H9 (cell line): ENCODE measurements around the gene MYLK. TPM values are rescaled to one million over a fixed set of nuclear protein-coding genes. Genes with fewer than 3 reads are reported as not detected.

Experiments used
- DNase-seq: peaks from one replicate; pipeline ENCODE4 v3.0.0-alpha.2; 2017
- H2AFZ ChIP-seq: one replicate; pipeline ENCODE4 v1.6.1; 2013; ENCODE audit warnings: mild to moderate bottlenecking, low read length, control low read depth, moderate library complexity
- H2AK5ac ChIP-seq: 2 replicates; pipeline ENCODE4 v1.6.1; 2013; ENCODE audit warnings: low read length, control low read depth, mixed read lengths; ENCODE audit not compliant: insufficient read length
- H2BK120ac ChIP-seq: one replicate; pipeline ENCODE4 v1.6.1; 2013; ENCODE audit warnings: low read depth, mild to moderate bottlenecking, low read length, control low read depth, inconsistent platforms; ENCODE audit not compliant: poor library complexity, severe bottlenecking
- H2BK12ac ChIP-seq: 2 replicates; pipeline ENCODE4 v1.6.1; 2013; ENCODE audit warnings: low read length, control low read depth, mixed read lengths, low read depth; ENCODE audit not compliant: insufficient read length
- H2BK15ac ChIP-seq: 2 replicates; pipeline ENCODE4 v1.6.1; 2013; ENCODE audit warnings: low read depth, low read length, control low read depth
- H2BK20ac ChIP-seq: one replicate; pipeline ENCODE4 v1.6.1; 2013; ENCODE audit warnings: low read depth, mild to moderate bottlenecking, low read length, control low read depth, inconsistent platforms; ENCODE audit not compliant: poor library complexity, severe bottlenecking
- H2BK5ac ChIP-seq: 2 replicates; pipeline ENCODE4 v1.6.1; 2013; ENCODE audit warnings: low read length, control low read depth, mixed read lengths; ENCODE audit not compliant: insufficient read length
- H3K14ac ChIP-seq: 2 replicates; pipeline ENCODE4 v1.6.1; 2013; ENCODE audit warnings: low read length, control low read depth; ENCODE audit not compliant: insufficient read depth
- H3K18ac ChIP-seq: 2 replicates; pipeline ENCODE4 v1.6.1; 2013; ENCODE audit warnings: low read depth, mild to moderate bottlenecking, mixed read lengths, low read length, control low read depth; ENCODE audit not compliant: insufficient read length
- H3K23ac ChIP-seq: 2 replicates; pipeline ENCODE4 v1.6.1; 2013; ENCODE audit warnings: low read length, control low read depth, mixed read lengths, low read depth; ENCODE audit not compliant: insufficient read length
- H3K23me2 ChIP-seq: 2 replicates; pipeline ENCODE4 v1.6.1; 2013; ENCODE audit warnings: low read depth, mild to moderate bottlenecking, mixed read lengths, low read length, control low read depth; ENCODE audit not compliant: insufficient read length, poor library complexity, severe bottlenecking
- H3K27ac ChIP-seq: 2 replicates; pipeline ENCODE4 v1.5.1; 2013; ENCODE audit warnings: low read length, control low read depth, mixed read lengths, low read depth; ENCODE audit not compliant: insufficient read length
- H3K27me3 ChIP-seq: 2 replicates; pipeline ENCODE4 v1.6.1; 2013; ENCODE audit warnings: low read length, control low read depth, inconsistent platforms; ENCODE audit not compliant: insufficient read depth
- H3K4ac ChIP-seq: 2 replicates; pipeline ENCODE4 v1.6.1; 2013; ENCODE audit warnings: low read depth, mild to moderate bottlenecking, control low read depth, inconsistent platforms, low read length, moderate library complexity
- H3K4me1 ChIP-seq: 2 replicates; pipeline ENCODE4 v1.6.1; 2013; ENCODE audit warnings: low read length, control low read depth, inconsistent platforms; ENCODE audit not compliant: insufficient read depth
- H3K4me2 ChIP-seq: 2 replicates; pipeline ENCODE4 v1.6.1; 2013; ENCODE audit warnings: low read length, control low read depth, mixed read lengths; ENCODE audit not compliant: insufficient read length, insufficient read depth
- H3K56ac ChIP-seq: 2 replicates; pipeline ENCODE4 v1.6.1; 2013; ENCODE audit warnings: low read depth, mild to moderate bottlenecking, mixed read lengths, low read length, control low read depth; ENCODE audit not compliant: insufficient read length
- H3K79me1 ChIP-seq: 2 replicates; pipeline ENCODE4 v1.6.1; 2013; ENCODE audit warnings: low read depth, mild to moderate bottlenecking, moderate library complexity, low read length, control low read depth, inconsistent platforms; ENCODE audit not compliant: insufficient read depth, poor library complexity, severe bottlenecking
- H3K79me2 ChIP-seq: 2 replicates; pipeline ENCODE4 v1.6.1; 2013; ENCODE audit warnings: low read length, control low read depth, inconsistent platforms; ENCODE audit not compliant: insufficient read depth
- H3K9ac ChIP-seq: 2 replicates; pipeline ENCODE4 v1.6.1; 2013; ENCODE audit warnings: low read length, control low read depth, mixed read lengths; ENCODE audit not compliant: insufficient read length; ENCODE audit errors: extremely low read depth
- H3K9me3 ChIP-seq: one replicate; pipeline ENCODE4 v1.6.1; 2013; ENCODE audit warnings: low read depth, low read length, inconsistent platforms; ENCODE audit not compliant: control insufficient read depth
- H3T11ph ChIP-seq: one replicate; pipeline ENCODE4 v1.6.1; 2013; ENCODE audit warnings: mild to moderate bottlenecking, low read length, control low read depth, inconsistent platforms
- H4K20me1 ChIP-seq: one replicate; pipeline ENCODE4 v1.6.1; 2013; ENCODE audit not compliant: control insufficient read depth, insufficient read length, insufficient read depth
- H4K5ac ChIP-seq: 2 replicates; pipeline ENCODE4 v1.6.1; 2013; ENCODE audit warnings: low read depth, mild to moderate bottlenecking, mixed read lengths, low read length, control low read depth; ENCODE audit not compliant: insufficient read length
- H4K8ac ChIP-seq: replicated peaks from 2 replicates; pipeline ENCODE4 v1.6.1; 2013; ENCODE audit warnings: low read length, control low read depth, mixed read lengths, low read depth; ENCODE audit not compliant: insufficient read length
- H4K91ac ChIP-seq: 2 replicates; pipeline ENCODE4 v1.6.1; 2013; ENCODE audit warnings: low read depth, mild to moderate bottlenecking, moderate library complexity, mixed read lengths, low read length, control low read depth; ENCODE audit not compliant: insufficient read length
- H3K27ac Mint-ChIP-seq, 3 experiments: 2 replicates in 2 of 3; 3 replicates in 1 of 3; pipeline ENCODE4 v1.8.0; 2020 to 2021; ENCODE audit warnings: mixed read lengths in 3 of 3, mild to moderate bottlenecking in 1 of 3, moderate library complexity in 1 of 3
- H3K27me3 Mint-ChIP-seq: 2 replicates; pipeline ENCODE4 v1.8.0; 2021; ENCODE audit warnings: low read depth, mild to moderate bottlenecking, moderate library complexity, mixed read lengths
- H3K36me3 Mint-ChIP-seq, 3 experiments: 2 replicates in 2 of 3; 3 replicates in 1 of 3; pipeline ENCODE4 v1.8.0; 2020 to 2021; ENCODE audit warnings: low read depth in 3 of 3, mixed read lengths in 3 of 3; ENCODE audit not compliant: insufficient read depth in 1 of 3
- H3K4me1 Mint-ChIP-seq, 2 experiments: 2 replicates each; pipeline ENCODE4 v1.8.0; 2020; ENCODE audit warnings: mixed read lengths in 2 of 2
- H3K4me3 Mint-ChIP-seq, 2 experiments: 2 replicates in 1 of 2; 3 replicates in 1 of 2; pipeline ENCODE4 v1.8.0; 2020 to 2021; ENCODE audit warnings: mild to moderate bottlenecking in 2 of 2, mixed read lengths in 2 of 2, moderate library complexity in 1 of 2
- H3K9me3 Mint-ChIP-seq, 2 experiments: 2 replicates in 1 of 2; 3 replicates in 1 of 2; pipeline ENCODE4 v1.8.0; 2020; ENCODE audit warnings: mild to moderate bottlenecking in 2 of 2, mixed read lengths in 2 of 2, moderate library complexity in 1 of 2
- CTCF ChIP-seq: fragments of 200-600 bp; sonication (generic); conservative IDR thresholded peaks from 3 replicates; pipeline ENCODE4 v1.8.0; 2021; ENCODE audit warnings: antibody characterized with exemption, mild to moderate bottlenecking
- WGBS: extraction: QIAGEN DNeasy Blood & Tissue Kit; methylation state at CpG from one replicate; pipeline ENCODE4 v1.1.7; 2013; ENCODE audit warnings: missing lambda C conversion rate, low lambda C conversion rate, mixed read lengths; ENCODE audit not compliant: insufficient read length; ENCODE audit errors: extremely low coverage; 5-methylcytosine and 5-hydroxymethylcytosine counted together
- total RNA-seq: library from RNA; stranded (reverse); gene quantifications from 2 replicates; pipeline ENCODE4 v1.2.1, GENCODE V29; 2021

MYLK gene
- total RNA-seq, 1 experiment from 2014 or later = 10.1 TPM

- H3K9me3 ChIP-seq = no peaks in the 10 kb centered on the region
- H3K23ac ChIP-seq = no peak overlapping the region
- no peaks in the 10 kb centered on the region for H3K79me1 ChIP-seq
- peaks cover 0 to 3% (median 0%) of the 10 kb centered on the region in 3 experiments; a peak in 2 of 7 replicates for H3K36me3 Mint-ChIP-seq
- WGBS = no CpG with 5 or more reads among the region's 4 CpGs
- H3K4ac ChIP-seq = no peak overlapping the region
- no peak overlapping the region for H3K4me2 ChIP-seq
- no peak overlapping the region for H2BK15ac ChIP-seq
- H2AFZ ChIP-seq = no peak overlapping the region
- H2BK120ac ChIP-seq = no peak overlapping the region
- no peak overlapping the region for H3K27ac ChIP-seq
- no peaks in the 10 kb centered on the region; the same call in 1 of the 2 replicates for H3K27me3 Mint-ChIP-seq
- H3K27ac Mint-ChIP-seq = no peak overlapping the region
- peaks cover 4% of the 10 kb centered on the region; the same call in 1 of the 2 replicates for H3K4me1 ChIP-seq
- H4K20me1 ChIP-seq = peaks cover 2% of the 10 kb centered on the region
- H3K9ac ChIP-seq = no peak overlapping the region
- peak; percentile 57 for TF ChIP-seq CTCF
- no peak overlapping the region for H3T11ph ChIP-seq
- H3K14ac ChIP-seq = no peak overlapping the region; the same call in 1 of the 2 replicates
- H2AK5ac ChIP-seq = no peak overlapping the region
- no peaks in the 10 kb centered on the region for H3K27me3 ChIP-seq
- no peak overlapping the region for H4K8ac ChIP-seq
- no peak overlapping the region for H2BK12ac ChIP-seq
- no peaks in the 10 kb centered on the region for H3K79me2 ChIP-seq
- no peaks in the 10 kb centered on the region; a peak in 1 of 5 replicates for H3K9me3 Mint-ChIP-seq
- no peak overlapping the region for H3K18ac ChIP-seq
- H4K5ac ChIP-seq = no peak overlapping the region
- no peak overlapping the region for H2BK20ac ChIP-seq
- H2BK5ac ChIP-seq = no peak overlapping the region
- no peaks in the 10 kb centered on the region for H3K23me2 ChIP-seq
- no peak overlapping the region for H3K56ac ChIP-seq
- peaks cover 23 to 32% of the 10 kb centered on the region in 2 experiments for H3K4me1 Mint-ChIP-seq
- H3K4me3 Mint-ChIP-seq = no peak overlapping the region
- no peak for DNase-seq
- no peak overlapping the region for H4K91ac ChIP-seq
These were observed 254.4 kb downstream of the MYLK start for GRCh38 chr3:123629747-123630047.
